A549 (cell line): ENCODE data around the gene USP2. TPM values are rescaled to one million over a fixed set of nuclear protein-coding genes. Genes with fewer than 3 reads are reported as not detected.

Source experiments
- ATAC-seq, 2 experiments: fragments of 200-7000 bp in 1 of 2; fragments of >200 bp in 1 of 2; cut with Nextera tagmentation in 1 of 2; cut with Tn5 transposase in 1 of 2; 3 replicates each; pipeline versions ENCODE4 v1.8.0 to v1.9.1; 2018 to 2020; ENCODE audit warnings: mild to moderate bottlenecking in 1 of 2, moderate library complexity in 1 of 2
- CTCF ChIA-PET: fragments of 300-600 bp; sonication (Branson Sonifier 250); formaldehyde crosslinking; extraction: SDS; loops from one replicate; lab custom pipeline; 2021; ENCODE audit warnings: antibody characterized with exemption, inconsistent platforms; lab: Yijun Ruan, JAX
- POLR2A ChIA-PET: fragments of 350-600 bp; formaldehyde crosslinking; extraction: SDS; loops from one replicate; lab custom pipeline; 2021; ENCODE audit warnings: antibody characterized with exemption, inconsistent platforms; lab: Yijun Ruan, JAX
- DNase-seq, 2 experiments: peaks; one replicate each; pipeline versions ENCODE4 v3.0.0 to v3.0.0-alpha.2; 2011 to 2016; ENCODE audit warnings: low read depth in 1 of 2, low spot score in 1 of 2
- FAIRE-seq: peaks from 2 replicates; lab custom pipeline; 2011; peaks lifted over from hg19 to GRCh38; lab: Jason Lieb, UNC
- H3K27ac ChIP-seq, 2 experiments: fragments of >200 bp; sonication (Bioruptor Twin); formaldehyde crosslinking; 3 replicates each; pipeline ENCODE4 v1.5.1; 2016 to 2017
- H3K4me1 ChIP-seq: fragments of >200 bp; sonication (Bioruptor Twin); formaldehyde crosslinking; 3 replicates; pipeline ENCODE4 v1.6.1; 2016
- H3K4me2 ChIP-seq: fragments of >200 bp; sonication (Bioruptor Twin); formaldehyde crosslinking; 3 replicates; pipeline ENCODE4 v1.6.1; 2016
- H3K4me3 ChIP-seq: fragments of >200 bp; sonication (Bioruptor Twin); formaldehyde crosslinking; 3 replicates; pipeline ENCODE4 v1.5.1; 2016
- H3K9me3 ChIP-seq: fragments of >200 bp; sonication (Bioruptor Twin); formaldehyde crosslinking; 3 replicates; pipeline ENCODE4 v1.6.1; 2016
- BHLHE40 ChIP-seq: IDR thresholded peaks from 2 replicates; pipeline ENCODE4 v1.6.1; 2012; ENCODE audit warnings: low read depth, low read length, inconsistent platforms
- CTCF ChIP-seq: fragments of >200 bp; sonication (Bioruptor Twin); formaldehyde crosslinking; IDR thresholded peaks from 3 replicates; pipeline ENCODE4 v1.5.1; 2016
- EHF ChIP-seq: fragments of 250-450 bp; sonication (Bioruptor Pico); IDR thresholded peaks from 2 replicates; pipeline ENCODE4 v1.5.0; 2020; ENCODE audit warnings: mild to moderate bottlenecking
- EHMT2 ChIP-seq: fragments of 200-600 bp; sonication (generic); IDR thresholded peaks from 2 replicates; pipeline ENCODE4 v1.6.1; 2016; ENCODE audit warnings: antibody characterized with exemption, low read depth, mild to moderate bottlenecking, moderate library complexity
- ESRRA ChIP-seq: fragments of 150-350 bp; IDR thresholded peaks from 2 replicates; pipeline ENCODE4 v1.6.1; 2014; ENCODE audit warnings: mild to moderate bottlenecking, low read length, borderline replicate concordance
- FOSL2 ChIP-seq, 2 experiments: fragments of 450-650 bp in 1 of 2; fragments of >200 bp in 1 of 2; sonication (Bioruptor Twin) in 1 of 2; formaldehyde crosslinking; IDR thresholded peaks; 2 replicates each; pipeline versions ENCODE4 v1.5.0 to v1.6.1; 2016 to 2020; ENCODE audit warnings: mild to moderate bottlenecking in 1 of 2, moderate library complexity in 1 of 2
- GATA3 ChIP-seq: IDR thresholded peaks from 2 replicates; pipeline ENCODE4 v1.6.1; 2012; ENCODE audit warnings: borderline replicate concordance
- HES2 ChIP-seq: fragments of >200 bp; sonication (Bioruptor Twin); formaldehyde crosslinking; IDR thresholded peaks from 2 replicates; pipeline ENCODE4 v1.6.1; 2016
- HEYL ChIP-seq: fragments of 250-450 bp; sonication (Bioruptor Pico); IDR thresholded peaks from 2 replicates; pipeline ENCODE4 v1.8.0; 2021; ENCODE audit warnings: mild to moderate bottlenecking, moderate library complexity
- HMGXB4 ChIP-seq: fragments of 250-450 bp; sonication (Bioruptor Pico); IDR thresholded peaks from 2 replicates; pipeline ENCODE4 v1.5.0; 2021; ENCODE audit warnings: mild to moderate bottlenecking, moderate library complexity, borderline replicate concordance
- HOXA7 ChIP-seq: fragments of 250-450 bp; sonication (Bioruptor Pico); IDR thresholded peaks from 2 replicates; pipeline ENCODE4 v1.5.0; 2020; ENCODE audit warnings: mild to moderate bottlenecking, moderate library complexity
- MAFK ChIP-seq: fragments of 450-650 bp; IDR thresholded peaks from 2 replicates; pipeline ENCODE4 v1.6.1; 2014; ENCODE audit not compliant: partially characterized antibody
- PHF8 ChIP-seq: fragments of 200-600 bp; sonication (generic); IDR thresholded peaks from 2 replicates; pipeline ENCODE4 v1.6.1; 2016; ENCODE audit warnings: low read depth, mild to moderate bottlenecking, antibody characterized with exemption, moderate library complexity, borderline replicate concordance
- RAD21 ChIP-seq, 2 experiments: fragments of >200 bp in 1 of 2; sonication (Bioruptor Twin) in 1 of 2; formaldehyde crosslinking in 1 of 2; IDR thresholded peaks in 1 of 2; conservative IDR thresholded peaks in 1 of 2; 2 replicates in 1 of 2; 3 replicates in 1 of 2; pipeline ENCODE4 v1.6.1; 2012 to 2018; ENCODE audit warnings: inconsistent platforms in 1 of 2
- RFX5 ChIP-seq: fragments of 450-650 bp; IDR thresholded peaks from 2 replicates; pipeline ENCODE4 v1.7.1; 2014; ENCODE audit warnings: antibody characterized with exemption, mild to moderate bottlenecking, moderate library complexity
- SMC3 ChIP-seq: fragments of >200 bp; sonication (Bioruptor Twin); formaldehyde crosslinking; IDR thresholded peaks from 3 replicates; pipeline ENCODE4 v1.6.1; 2018; ENCODE audit warnings: inconsistent platforms
- TP53 ChIP-seq: fragments of 250-450 bp; sonication (Bioruptor Pico); IDR thresholded peaks from 2 replicates; pipeline ENCODE4 v1.5.0; 2021; ENCODE audit warnings: mild to moderate bottlenecking, moderate library complexity
- WGBS: methylation state at CpG from one replicate; pipeline ENCODE4 v1.1.6; 2017; ENCODE audit errors: missing lambda C conversion rate; 5-methylcytosine and 5-hydroxymethylcytosine counted together
- polyA plus RNA-seq, 4 experiments: library from polyadenylated mRNA; depleted of rRNA in 3 of 4; stranded (reverse); fragments of >200 nt; fragmentation: RNase III in 1 of 4; extraction: RNeasy Plus Mini Kit Qiagen cat#74134 plus additional on column Dnase treatment in 1 of 4; gene quantifications; 2 replicates in 3 of 4; 3 replicates in 1 of 4; pipeline ENCODE4 v1.2.3, GENCODE V29; 2011 to 2017
- TF ChIP-seq, protein P1 (sequence below): IDR thresholded peaks from 2 replicates; pipeline ENCODE4 v1.6.1; 2012
- TF ChIP-seq, protein P2 (sequence below): fragments of 250-450 bp; sonication (Bioruptor Pico); IDR thresholded peaks from 2 replicates; pipeline ENCODE4 v1.5.0; 2020; ENCODE audit warnings: low read depth, mild to moderate bottlenecking, moderate library complexity

USP2 gene
- polyA plus RNA-seq, 2 of the 4 experiments (the other 2 are of a cell fraction) = 0.30 to 0.48 TPM

DNA sequence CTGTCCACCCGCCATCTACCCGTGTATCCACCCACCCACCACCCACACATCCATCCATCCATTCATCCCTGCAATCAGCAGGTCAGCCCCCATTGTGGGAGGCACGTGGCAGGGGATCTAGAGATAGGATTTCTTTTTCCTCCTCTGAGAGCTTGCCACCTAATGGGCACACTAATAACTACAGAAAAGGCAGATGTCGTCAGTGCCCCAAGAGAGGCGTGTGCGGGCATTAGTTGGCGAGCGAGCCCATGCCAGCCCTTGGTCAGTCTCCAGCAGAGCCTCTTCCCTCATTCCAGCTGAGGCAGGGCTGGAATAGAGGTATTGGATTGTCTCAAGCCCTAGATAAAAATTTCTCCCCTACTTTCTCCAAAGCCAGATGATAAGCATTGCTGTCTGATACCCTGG is 9.7 kb downstream of the USP2 start:
- H3K27ac ChIP-seq = no peak overlapping the region
- TF ChIP-seq CTCF = 0 out of 3 replicates have a peak, but pooled peaks have one; percentile 11
- TF ChIP-seq, protein P1, sequence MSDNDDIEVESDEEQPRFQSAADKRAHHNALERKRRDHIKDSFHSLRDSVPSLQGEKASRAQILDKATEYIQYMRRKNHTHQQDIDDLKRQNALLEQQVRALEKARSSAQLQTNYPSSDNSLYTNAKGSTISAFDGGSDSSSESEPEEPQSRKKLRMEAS = peak; percentile 59
- TF ChIP-seq RAD21 (conservative IDR thresholded peaks at IDR 0.05 in 1 of 2, IDR thresholded peaks at IDR 0.05 in 1 of 2) = peak; percentile 14 to 19; a peak in 1 of 5 replicates
- no peak for TF ChIP-seq MAFK
- peak; percentile 25; the same call in 1 of the 3 replicates for TF ChIP-seq SMC3
- no peak for TF ChIP-seq HOXA7 (CRISPR knock-in tag)
- TF ChIP-seq HES2 = no peak
- TF ChIP-seq, all 56 proteins: peak for 4
- no peak overlapping the region for H3K4me3 ChIP-seq
- FAIRE-seq = no peak
- H3K9me3 ChIP-seq = no peaks in the 10 kb centered on the region
- no peak overlapping the region for H3K4me2 ChIP-seq
- ChIA-PET CTCF (interaction anchor here (0.6 to 20.0 kb wide), 9 partner anchors 9 to 189 kb away, joined by 3 to 341 read pairs (median 15); partner anchors contain the start of genes C1QTNF5, RNF26 and USP2), POLR2A (interaction anchor here (1.0 kb wide), 1 partner anchor 166 kb away, joined by 3 read pairs; no protein-coding TSS in a partner anchor)
- H3K4me1 ChIP-seq = peaks cover 40% of the 10 kb centered on the region
- peak in 1 of 2 experiments; percentile 39 for DNase-seq
- WGBS = 38% methylated on average over 8 of the region's 8 CpGs
- peak; percentile 45 to 54; a peak in 4 of 6 replicates for ATAC-seq

DNA sequence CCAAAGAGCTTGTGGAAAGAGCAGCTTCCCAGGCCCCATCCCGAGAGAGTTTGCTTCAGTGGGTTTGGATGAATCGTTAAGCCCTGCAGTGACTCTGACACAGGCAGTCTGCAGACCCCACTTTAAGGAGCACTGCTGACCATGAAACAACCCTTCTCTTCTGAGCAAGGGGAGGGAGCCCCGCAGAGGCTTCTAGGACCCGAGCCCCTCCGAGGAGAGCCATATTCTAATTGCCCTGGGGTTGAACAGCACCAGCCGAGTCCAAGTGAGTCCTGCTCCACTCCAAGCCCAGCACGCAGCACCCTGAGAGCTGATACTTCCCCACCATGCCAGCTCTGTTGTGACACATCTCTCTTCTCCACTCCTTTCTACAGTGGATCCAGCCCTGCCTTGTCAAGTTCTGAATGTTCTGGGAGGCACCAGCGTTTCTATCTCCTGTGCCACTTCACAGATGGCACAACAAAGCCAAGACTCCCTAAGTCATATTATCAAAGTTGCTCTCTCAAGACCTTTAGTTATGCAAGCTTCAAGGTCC is 10.4 kb downstream of the USP2 start:
- 96% methylated on average over 5 of the region's 8 CpGs for WGBS
- TF ChIP-seq PHF8 (no peak), FOSL2 (IDR thresholded peaks at IDR 0.05) (no peak), FOSL2 (CRISPR knock-in tag; IDR thresholded peaks at IDR 0.05) (no peak), HMGXB4 (CRISPR knock-in tag) (no peak), RFX5 (no peak), EHMT2 (no peak), GATA3 (no peak), HEYL (CRISPR knock-in tag) (no peak), ESRRA (no peak), BHLHE40 (no peak), TP53 (CRISPR knock-in tag) (no peak), EHF (CRISPR knock-in tag) (no peak)
- TF ChIP-seq, protein P2, sequence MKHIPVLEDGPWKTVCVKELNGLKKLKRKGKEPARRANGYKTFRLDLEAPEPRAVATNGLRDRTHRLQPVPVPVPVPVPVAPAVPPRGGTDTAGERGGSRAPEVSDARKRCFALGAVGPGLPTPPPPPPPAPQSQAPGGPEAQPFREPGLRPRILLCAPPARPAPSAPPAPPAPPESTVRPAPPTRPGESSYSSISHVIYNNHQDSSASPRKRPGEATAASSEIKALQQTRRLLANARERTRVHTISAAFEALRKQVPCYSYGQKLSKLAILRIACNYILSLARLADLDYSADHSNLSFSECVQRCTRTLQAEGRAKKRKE (CRISPR knock-in tag) = no peak
- ATAC-seq (no peak), DNase-seq (no peak), FAIRE-seq (no peak)
- Histone ChIP-seq H3K4me3 (no peak overlapping the region), H3K27ac (no peak overlapping the region), H3K9me3 (no peaks in the 10 kb centered on the region), H3K4me1 (peaks cover 40% of the 10 kb centered on the region), H3K4me2 (no peak overlapping the region)
- ChIA-PET POLR2A (interaction anchor here (1.0 kb wide), 1 partner anchor 165 kb away, joined by 3 read pairs; no protein-coding TSS in a partner anchor), CTCF (interaction anchor here (0.6 to 20.0 kb wide), 10 partner anchors 9 to 189 kb away, joined by 3 to 341 read pairs (median 10); partner anchors contain the start of genes C1QTNF5, RNF26 and USP2)
